Stimulated activated CD8-positive, alpha-beta memory T cell treated with anti-CD3 and anti-CD28 coated beads, Interleukin-15, amount 100 ng/mL, for 4 hours (primary cell): ENCODE measurements around the gene BSCL2.
"Not testable (repeated sequence)": the region's sequence is repeated elsewhere in the genome, so short reads cannot be mapped to it uniquely, and the experiment has no call there.

Source experiments
- DNase-seq, 2 donors: peaks; one replicate each; pipeline ENCODE4 v3.0.0-alpha.2; 2020; ENCODE audit warnings: low read depth in 2 of 2

Gene BSCL2

DNA sequence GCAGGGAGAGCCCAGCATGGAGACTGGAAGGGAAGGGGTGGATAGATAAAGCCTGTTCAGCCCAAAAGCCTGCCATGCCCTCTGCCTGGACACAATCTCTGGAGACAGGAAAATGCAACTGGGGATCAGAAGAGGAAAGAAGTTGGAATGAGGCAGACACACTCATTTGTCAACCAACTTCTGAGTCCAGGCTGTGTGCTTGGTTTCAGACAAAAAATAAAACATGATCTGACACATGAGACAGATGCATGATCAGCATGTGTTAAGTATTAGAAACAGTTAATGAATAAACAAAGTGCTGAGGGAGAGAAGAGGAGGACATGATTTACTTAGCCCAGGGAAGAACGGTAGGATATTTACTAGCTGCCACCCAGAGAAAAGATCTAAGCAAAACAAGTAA lies 18.7 kb downstream of the BSCL2 start:
- DNase-seq = no peak

DNA sequence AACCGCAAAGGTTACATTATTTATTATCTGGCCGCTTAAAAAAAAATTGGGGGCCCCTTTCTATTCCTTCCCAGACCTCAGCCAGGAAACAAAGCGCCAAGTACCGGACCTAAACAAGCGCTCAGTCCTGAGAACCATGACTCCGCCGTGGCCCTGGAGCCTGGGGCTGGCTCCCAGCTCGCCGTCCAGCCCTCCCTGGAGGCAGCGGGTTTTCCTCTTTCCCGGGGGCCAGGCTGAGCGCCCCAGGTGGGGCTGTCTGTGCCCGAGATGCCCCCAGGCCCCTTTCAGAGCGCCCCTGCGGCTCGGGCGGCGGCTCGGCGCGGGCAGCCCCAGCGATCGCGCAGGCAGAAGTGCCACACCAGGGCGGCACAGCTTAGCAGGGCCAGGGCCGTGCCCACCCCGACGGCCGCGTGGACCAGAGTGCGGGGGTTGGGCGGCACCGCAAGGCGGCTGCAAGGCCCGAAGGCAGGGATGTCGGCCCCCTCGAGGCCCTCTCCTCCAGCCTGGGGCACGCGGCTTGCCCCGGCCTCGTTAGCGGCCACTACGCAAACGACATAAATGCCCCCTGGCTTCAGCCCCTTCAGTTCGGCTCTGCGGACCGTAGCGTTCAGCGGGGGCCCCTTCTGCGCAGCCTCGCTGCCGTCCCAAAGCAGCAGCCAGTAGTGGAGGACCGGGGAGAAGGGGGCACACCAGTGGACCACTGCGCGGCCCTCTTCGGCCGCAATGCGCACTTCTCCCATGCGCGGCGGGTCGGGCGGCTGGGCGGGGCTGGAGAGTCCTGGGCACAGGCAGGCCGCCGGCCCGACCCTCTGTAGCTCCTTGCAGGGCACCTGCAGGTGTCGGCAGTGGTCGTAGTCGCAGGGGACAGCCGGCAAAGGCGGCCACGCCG lies 19.5 kb downstream of the BSCL2 start:
- no peak for DNase-seq

DNA sequence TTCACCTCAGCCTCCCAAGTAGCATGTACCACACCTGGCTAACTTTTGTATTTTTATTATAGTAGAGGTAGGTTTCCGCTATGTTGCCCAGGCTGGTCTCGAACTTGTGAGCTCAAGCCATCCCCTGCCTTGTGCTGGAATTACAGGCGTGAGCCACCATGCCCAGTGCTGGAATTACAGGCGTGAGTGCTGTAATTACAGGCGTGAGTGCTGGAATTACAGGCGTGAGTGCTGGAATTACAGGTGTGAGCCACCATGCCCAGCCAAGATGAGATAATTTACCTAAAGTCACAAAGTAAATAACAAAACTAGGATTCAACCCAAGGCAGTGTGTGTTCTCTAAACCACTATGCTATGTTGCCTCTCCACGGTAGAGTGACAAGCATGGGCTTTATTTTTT lies 24.7 kb downstream of the BSCL2 start:
- DNase-seq = no peak

DNA sequence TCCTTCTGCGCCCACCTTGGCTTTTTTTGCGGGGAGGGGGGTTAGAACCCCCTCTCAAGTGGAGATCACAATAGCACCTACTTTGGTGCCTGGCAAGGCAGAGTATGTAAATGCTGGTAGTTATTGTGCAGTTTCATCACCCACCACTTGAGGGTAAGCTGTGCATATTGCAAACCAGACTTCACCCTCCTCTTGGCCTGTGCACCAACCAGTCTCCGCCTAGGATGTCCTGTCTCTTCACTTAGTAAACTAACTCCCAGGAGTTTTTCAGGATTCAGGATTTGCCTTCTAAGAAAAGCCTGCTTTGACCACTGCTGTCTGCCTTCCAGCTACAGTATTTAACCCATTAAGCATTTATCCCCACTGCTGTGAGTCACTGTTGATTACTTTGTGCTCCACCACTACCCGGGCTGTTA lies 26.4 kb downstream of the BSCL2 start:
- no peak for DNase-seq

DNA sequence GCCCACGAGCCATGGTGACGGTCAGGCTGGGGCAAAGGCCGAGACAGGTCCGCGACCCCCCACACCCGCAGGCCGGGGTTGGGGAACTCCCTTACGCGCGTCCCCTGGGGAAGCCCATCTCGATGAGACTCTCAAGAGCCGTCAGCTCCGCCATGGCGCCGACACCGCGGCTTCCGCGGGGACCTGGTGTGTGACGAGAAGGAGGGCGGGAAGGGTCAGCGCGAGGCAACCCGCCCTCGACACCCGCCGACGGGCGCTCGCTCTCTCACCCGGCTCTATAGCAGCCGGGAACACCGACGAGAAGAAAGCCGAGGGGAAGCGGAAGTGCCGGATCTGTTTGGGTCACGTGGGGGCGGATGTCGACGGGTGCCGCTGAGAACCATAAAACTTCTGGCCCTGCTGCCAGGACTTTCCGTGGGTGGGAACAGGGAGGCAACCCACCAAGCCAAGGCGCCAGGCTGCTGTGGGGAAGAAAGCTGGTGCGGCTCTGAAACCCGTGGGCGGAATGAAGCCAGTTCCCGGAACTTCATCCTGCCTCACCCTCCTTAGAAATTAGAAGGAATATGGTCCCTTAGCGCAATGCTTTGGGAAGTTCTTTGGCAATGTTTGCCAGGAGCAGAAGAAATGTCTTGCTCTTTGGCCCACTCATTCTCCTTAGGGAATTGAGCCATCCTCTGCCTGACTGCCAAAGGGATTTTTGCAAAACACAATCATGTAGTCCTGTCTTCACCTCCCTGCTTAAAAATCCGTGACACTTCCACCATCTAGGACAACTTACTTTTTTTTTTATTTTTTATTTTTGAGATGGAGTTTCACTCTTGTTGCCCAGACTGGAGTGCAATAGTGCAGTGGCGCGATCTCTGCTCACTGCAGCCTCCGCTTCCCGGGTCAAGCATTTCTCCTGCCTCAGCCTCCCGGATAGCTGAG lies 28.2 kb downstream of the BSCL2 start, which contains the start of gene UBXN1:
Gene UBXN1 (minus strand): TSS at position 304 of the 927 bp plus-strand sequence. CDS start 150 bp downstream, at position 154.
- DNase-seq = peak; percentile 72 to 81

DNA sequence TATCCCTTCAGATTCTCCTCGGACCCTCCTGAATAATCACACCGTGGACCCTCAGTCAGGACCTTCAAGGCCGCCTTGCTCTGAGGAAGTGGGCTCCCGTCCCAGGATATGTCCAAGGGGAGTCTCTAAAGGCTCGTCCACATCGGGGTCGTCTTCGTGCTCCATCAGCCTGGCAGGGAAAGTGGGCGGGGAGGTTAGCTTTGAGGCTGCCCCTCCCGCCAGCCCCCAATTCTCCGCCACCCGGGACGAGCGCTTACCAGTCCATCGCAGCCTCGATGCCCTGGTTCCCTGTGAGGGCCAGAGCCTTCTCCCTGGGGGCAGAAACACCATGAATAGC lies 28.8 kb downstream of the BSCL2 start:
- DNase-seq = no peak

DNA sequence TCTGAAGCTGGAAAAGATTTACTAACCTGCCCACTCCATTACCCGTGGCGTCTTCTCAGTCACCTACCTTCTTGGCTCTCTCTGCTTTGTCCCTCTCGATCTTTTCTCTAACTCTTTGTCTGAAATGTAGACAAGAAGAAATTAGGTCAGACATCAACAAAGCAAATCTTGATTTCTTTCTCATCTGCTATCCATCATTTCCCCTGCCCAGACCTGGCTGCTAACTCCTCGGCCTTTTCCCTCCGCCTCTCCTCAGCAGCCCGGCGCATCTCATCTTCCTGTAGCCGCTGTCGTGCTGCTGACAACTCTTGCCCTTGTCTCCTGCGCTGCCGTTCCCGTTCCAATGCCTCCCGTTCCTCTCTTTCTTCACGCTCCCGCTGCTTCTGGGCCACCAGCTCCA lies 29.5 kb downstream of the BSCL2 start:
- DNase-seq = no peak

DNA sequence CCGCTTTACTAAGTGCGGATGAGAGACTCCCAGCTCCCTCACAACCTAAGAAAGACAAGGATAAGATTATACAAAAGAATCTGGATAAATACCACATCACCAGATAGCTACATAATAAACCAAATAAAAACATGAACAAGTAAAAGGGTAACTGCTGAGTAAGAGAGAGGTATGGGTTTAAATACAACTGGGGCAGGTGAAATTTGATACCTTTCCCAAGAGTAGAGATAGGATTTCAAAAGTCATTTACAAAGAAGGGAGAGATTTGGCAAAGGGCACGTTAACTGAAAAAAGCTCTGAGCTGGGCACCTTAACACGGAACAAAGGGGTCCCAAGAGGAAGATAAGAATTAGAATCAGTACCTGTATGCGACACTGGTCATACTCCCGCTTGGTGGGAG lies 30.1 kb downstream of the BSCL2 start:
- DNase-seq = no peak

DNA sequence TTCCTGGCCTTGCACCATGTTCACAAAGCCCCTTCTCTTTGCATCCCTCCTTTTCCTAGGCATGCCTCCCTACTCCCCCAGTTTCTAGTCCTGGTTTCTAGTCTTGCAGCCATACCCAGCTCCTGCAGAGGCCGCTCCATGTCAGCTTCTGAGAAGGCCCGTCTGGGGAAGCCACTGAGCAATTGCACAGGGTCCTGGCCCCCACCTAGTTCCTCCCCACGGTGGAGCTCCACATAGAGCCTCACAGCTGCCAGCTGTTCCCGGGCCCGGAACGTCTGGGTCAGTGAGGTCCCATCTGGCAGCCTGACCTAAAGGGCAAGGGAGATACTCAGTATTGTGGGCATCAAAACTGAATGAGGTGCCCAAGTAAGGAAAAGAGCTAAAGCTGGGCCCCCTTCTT lies 30.5 kb downstream of the BSCL2 start:
- DNase-seq = no peak

DNA sequence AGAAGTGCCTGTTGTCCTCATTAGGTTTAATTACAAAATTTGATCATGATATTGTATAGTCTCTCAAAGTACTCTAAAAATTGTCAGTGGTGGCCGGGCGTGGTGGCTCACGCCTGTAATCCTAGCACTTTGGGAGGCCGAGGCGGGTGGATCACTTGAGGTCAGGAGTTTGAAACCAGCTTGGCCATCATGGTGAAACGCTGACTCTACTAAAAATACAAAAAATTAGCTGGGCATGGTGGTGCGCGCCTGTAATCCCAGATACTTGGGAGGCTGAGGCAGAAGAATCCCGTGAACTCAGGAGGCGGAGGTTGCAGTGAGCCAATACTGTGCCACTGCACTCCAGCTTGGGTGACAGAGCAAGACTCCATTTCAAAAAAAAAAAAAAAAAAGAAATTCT lies 31.8 kb downstream of the BSCL2 start:
- not testable (repeated sequence) for DNase-seq

DNA sequence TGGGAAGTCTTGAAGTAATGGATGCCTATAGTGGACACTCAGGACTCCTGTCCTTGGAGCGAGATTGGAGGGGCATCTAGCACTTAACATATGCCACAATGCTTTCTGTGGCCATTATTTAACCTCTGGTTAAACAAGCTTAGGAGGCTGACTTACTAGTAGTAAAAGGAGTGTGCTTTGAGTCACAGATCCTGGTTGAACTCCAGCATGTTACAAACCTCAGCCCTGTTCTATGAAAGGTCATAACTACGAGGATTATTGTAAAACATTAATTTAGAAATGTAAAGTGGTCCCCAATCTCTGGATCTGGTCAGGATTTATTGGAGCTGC lies 34.1 kb downstream of the BSCL2 start:
- DNase-seq = no peak

DNA sequence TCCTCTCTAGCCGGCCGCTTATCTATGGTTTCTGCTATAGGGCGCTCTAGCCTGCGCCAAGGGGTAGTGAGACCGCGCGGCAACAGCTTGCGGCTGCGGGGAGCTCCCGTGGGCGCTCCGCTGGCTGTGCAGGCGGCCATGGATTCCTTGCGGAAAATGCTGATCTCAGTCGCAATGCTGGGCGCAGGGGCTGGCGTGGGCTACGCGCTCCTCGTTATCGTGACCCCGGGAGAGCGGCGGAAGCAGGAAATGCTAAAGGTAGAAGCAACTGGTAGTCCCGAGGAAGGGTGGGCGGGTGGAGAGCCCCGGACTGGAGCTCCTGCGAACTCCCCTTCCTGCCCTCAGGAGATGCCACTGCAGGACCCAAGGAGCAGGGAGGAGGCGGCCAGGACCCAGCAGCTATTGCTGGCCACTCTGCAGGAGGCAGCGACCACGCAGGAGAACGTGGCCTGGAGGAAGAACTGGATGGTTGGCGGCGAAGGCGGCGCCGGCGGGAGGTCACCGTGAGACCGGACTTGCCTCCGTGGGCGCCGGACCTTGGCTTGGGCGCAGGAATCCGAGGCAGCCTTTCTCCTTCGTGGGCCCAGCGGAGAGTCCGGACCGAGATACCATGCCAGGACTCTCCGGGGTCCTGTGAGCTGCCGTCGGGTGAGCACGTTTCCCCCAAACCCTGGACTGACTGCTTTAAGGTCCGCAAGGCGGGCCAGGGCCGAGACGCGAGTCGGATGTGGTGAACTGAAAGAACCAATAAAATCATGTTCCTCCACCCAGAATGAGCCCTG lies 35.4 kb downstream of the BSCL2 start, which contains the start of the genes LBHD1 and UQCC3:
Gene LBHD1 (minus strand): TSS at position 660 of the 782 bp plus-strand sequence. CDS start 2,236 bp downstream, outside the sequence.
Gene UQCC3 (plus strand): TSS at position 66 of the 782 bp plus-strand sequence. CDS start 73 bp downstream, at position 139.
- DNase-seq = peak; percentile 49 to 58

DNA sequence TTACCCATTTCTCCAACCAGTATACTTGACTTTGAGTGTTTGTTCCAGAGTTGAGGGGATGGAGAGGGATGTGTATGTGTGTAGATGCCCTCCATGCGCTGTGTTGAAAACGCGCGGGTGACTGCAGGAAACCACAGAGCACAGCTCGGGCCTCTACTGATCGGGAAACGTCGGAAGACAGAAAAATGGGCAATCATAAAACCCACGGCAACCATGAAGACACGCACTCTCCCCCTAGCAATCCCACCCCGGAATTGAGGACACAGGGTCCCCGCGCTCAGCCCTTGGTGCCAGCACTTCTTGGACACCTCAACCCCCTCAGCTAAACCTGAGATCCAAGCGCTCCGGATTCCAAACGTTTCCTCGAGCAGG lies 36.0 kb downstream of the BSCL2 start:
- DNase-seq = no peak

DNA sequence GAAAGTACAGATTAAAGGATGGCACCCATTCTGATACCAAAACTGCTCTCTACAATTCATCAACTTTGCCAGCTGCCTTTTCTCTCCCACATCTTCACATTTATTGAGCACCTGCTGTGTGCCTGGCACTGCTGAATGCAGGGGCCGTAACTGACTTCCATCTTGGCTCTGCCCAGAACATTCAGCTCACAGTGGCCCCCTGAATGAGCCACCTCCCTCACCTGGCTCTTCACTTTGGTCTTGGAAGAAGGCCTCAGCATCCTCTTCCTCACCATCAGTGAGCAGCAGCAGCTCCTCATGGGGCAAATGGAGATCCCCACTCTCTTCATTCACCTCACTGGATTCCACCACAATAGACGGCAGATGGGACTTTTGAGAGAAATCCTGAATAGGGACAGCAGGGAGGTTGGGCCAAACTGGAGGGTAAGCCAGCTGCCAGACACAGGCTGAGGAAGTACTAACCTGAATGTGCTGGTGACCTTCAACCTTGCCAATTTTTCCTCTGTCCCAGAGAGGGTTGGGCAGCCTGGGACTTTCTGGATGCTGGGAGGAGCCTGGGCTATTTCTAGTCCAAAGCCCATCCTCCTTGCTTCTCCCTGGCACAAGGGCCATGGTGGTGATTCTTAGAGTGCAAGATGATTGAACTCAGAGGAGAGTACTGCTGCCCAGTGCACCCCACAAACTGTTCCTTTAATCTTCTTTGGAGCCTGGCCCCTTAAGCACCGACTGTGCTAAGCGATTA lies 37.6 kb downstream of the BSCL2 start:
- no peak for DNase-seq

DNA sequence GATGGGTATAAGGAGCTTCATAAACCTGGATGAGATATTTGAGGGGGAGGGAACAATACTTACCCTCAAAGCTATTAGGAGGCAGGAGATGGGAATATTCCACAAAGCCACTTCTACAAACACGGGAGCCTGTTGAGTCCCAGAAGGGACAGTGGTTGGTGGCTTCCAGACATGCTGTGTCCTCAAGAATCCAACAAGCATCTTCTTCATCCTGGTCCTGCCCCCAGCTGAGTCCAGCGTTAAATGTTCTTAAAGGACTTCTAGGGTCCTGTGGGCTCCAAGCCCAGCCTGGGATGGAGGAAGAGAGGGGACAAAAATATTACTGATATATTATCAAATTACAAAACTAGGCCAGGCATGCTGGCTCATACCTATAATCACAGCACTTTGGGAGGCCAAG lies 39.8 kb downstream of the BSCL2 start:
- no peak for DNase-seq

DNA sequence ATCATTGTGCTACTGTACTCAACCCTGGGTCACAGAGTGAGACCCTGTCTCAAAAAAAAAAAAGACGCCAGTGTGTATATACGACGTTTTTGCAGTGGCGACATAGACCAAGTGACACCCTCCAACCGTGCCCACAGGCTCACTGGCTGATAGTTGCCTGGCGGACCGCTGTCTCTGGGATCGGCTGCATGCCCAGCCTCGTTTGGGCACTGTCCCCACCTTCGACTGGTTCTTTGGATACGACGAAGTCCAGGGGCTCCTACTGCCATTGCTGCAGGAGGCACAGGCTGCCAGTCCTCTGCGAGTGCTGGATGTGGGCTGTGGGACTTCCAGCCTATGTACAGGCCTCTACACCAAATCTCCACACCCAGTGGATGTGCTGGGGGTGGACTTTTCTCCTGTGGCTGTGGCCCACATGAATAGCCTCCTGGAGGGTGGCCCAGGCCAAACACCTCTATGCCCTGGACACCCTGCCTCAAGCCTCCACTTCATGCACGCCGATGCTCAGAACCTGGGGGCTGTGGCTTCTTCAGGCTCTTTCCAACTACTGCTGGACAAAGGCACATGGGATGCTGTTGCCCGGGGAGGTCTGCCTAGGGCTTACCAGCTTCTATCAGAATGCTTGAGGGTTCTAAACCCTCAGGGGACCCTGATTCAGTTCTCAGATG lies 40.8 kb downstream of the BSCL2 start:
- no peak for DNase-seq

DNA sequence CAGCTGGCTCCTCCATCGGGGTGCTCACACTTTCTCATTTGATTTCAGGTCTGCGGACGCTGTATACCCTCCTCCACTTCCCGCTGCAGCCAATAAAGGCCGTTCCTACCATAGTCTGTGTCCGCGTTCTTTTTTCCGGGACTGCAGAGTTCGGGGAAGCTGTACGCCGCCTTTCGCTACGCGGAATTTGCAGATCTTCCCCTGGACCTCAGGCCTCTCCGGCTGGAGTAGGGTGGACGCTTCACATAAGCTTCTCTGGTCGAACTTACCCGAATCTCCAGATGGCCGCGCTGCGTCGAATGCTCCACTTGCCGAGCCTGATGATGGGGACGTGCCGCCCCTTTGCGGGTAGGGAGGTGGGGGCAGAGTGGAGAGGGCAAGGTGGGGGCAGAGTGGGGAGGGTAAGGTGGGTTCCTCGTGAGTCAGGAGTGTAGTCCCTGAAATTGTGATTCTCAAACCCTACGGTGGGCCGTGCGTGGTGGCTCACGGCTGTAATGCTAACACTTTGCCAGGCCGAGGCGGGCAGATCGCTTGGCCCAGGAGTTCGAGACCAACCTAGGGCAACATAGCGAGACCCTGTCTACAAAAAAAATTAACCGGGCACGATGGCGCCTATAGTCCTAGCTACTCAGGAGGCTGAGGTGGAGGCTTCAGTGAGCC lies 41.5 kb downstream of the BSCL2 start:
- DNase-seq = peak; percentile 62 to 68

DNA sequence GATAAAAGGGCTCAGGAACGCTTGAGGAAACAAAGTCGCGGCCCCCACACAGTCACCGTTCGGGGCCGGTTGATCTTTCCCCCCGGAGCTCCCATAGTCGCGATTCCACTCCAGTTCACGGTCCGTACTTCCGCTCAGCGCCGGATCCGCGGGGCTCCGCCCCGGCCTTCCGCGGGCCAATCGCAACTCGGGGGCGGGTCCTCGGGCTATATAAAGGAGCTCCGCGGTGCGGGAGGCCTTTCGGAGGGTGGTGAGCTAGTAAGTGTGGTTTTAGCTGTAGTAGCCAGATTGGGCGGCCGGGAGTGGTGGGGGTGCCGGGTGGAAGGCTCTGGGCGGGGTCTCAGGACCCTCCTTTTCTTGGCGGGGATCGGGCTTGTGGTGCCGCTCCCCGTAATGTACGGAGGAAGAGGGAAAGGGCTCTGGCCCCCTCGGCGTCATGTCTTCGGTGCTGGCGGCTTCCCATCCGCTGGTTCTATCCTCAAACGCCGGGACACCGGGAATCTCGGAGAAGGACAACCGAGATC lies 42.1 kb downstream of the BSCL2 start, which contains the start of the genes C11orf98 and CSKMT:
Gene C11orf98 (minus strand): TSS at position 136 of the 524 bp plus-strand sequence. CDS start 41 bp downstream, at position 95.
Gene CSKMT (plus strand): TSS at position 238 of the 524 bp plus-strand sequence. CDS start 568 bp downstream, outside the sequence.
- peak; percentile 89 to 91 for DNase-seq

DNA sequence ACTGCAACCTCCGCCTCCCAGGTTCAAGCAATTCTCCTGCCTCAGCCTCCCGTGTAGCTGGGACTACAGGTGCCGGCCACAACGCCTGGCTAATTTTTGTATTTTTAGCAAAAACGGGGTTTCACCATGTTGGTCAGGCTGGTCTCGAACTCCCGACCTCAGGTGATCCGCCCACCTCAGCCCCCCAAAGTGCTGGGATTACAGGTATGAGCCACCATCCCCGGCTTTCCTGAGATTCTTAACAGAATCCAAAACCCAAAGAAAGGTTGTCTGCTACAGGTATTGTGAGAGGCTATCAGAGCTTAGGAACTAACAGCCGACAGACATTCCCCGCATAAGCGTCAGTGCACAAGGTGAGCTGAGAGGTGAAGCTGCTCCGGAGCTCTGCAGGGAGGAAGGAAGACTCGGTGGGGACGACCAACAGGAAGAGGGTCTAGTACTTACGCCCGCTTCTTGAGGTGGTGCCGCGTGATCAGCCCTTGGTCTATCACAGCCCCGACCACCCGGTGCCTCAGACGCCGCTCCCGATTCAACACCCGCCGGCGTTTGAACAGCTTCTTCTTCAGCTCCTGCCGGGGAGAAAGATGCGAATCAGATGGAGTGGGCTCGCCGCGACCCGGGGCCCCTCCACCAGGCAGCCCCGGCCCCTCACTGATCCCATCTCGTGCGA lies 42.7 kb downstream of the BSCL2 start:
- peak in 1 of 2 donors; percentile 19 for DNase-seq
